GM18507 (cell line): ENCODE measurements around the gene DNAH7.

ENCODE experiments used
- DNase-seq: peaks from one replicate; pipeline ENCODE4 v3.0.0; 2011; ENCODE audit warnings: low read depth; ENCODE audit not compliant: insufficient read length; ENCODE audit errors: extremely low spot score
- FAIRE-seq: peaks from 2 replicates; lab custom pipeline; 2011; peaks lifted over from hg19 to GRCh38; lab: Jason Lieb, UNC

DNAH7 gene

DNA sequence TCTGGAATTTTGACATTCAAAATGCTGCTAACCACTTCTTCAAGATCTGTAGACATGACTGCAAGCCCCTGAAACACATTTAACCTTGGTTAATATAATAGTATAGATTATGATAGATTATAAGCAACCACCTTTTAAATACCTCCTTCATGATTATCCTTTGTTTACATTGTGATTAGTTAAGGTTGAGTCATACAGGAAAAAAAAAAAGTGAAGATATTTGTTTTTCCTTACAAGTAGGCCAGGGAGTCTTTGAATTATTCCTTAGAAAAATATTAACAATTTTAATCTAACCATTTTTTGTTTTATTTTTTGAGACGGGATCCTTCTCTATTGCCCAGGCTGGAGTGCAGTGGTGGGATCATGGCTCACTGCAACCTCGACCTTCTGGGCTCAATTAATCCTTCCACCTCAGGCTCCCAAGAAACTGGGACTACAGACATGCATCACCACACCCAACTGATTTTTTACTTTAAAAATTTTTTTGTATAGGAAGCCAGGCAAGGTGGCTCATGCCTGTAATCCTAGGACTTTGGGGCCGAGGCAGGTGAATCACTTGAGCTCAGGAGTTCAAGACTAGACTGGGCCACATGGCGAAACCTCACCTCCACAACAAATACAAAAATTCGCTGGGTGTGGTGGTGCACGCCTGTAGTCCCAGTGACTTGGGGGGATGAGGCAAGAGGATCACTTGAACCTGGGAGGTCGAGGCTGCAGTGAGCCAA lies 312.3 kb downstream of the DNAH7 start:
- DNase-seq (no peak), FAIRE-seq (no peak)

- FAIRE-seq (no peak), DNase-seq (no peak)
These were observed 327.4 kb downstream of the DNAH7 start for GRCh38 chr2:195741191-195741590.

DNA sequence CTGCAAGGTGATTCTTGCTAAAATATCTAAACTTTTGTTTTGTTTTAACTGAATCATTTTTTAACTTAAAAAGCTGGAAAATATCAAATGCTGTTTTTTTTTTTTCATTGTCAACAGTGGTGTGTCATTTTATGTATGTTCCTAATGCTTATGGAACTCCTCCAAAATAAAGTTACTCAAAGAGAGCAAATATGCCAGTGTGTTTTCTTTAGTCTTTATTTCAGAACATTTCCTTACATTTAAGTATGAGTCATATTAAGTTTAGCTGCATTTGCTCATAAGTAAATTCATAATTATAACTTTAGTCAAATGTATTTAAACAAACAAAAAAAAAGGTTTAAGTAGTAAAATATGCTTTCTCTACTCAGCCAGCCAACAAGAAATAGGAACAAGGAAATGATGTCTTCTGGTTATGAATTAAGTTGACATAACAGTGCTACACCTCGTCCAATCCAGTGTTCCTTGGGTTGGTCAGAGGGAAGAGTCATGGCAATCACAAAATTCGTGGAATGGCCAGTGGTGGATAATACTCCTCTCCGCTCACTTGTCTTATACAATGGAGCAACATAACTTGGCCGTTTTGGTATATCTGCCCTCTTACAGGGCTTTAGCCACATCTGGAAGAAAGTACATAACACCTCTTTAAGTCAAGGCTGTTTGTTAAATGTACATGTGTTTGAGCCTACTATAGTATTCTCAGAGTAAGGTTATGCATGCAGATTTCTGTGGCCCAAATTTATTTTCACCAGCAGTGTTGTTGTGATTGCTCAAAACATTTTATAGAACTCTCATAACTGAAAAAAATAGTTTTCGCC lies 330.9 kb downstream of the DNAH7 start:
- FAIRE-seq (no peak), DNase-seq (no peak)

DNA sequence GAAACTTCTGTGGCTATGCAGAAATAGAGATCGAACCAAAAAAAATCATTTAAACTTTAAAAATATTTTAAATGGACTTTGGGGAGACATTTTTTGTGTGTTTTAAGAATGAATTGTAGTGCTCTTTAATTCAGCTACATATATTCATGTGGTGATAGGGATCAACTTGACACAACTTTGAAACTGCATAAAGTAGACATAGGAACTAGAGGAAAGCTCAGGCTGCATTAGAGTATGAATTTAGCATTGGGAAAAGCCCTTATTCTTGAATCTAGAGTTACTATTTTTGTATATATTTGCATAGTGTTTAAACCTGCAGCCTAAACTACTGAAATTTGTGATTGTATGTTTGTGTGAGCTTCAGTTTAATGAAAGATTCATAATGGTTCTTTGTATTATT lies 333.3 kb downstream of the DNAH7 start:
- no peak for FAIRE-seq
- no peak for DNase-seq

- DNase-seq (no peak), FAIRE-seq (no peak)
These were observed 333.7 kb downstream of the DNAH7 start for GRCh38 chr2:195734931-195735330.

- FAIRE-seq (no peak), DNase-seq (no peak)
These were observed 334.2 kb downstream of the DNAH7 start for GRCh38 chr2:195734395-195734794.

- DNase-seq (no peak), FAIRE-seq (no peak)
These were observed 334.8 kb downstream of the DNAH7 start for GRCh38 chr2:195733831-195734230.

DNA sequence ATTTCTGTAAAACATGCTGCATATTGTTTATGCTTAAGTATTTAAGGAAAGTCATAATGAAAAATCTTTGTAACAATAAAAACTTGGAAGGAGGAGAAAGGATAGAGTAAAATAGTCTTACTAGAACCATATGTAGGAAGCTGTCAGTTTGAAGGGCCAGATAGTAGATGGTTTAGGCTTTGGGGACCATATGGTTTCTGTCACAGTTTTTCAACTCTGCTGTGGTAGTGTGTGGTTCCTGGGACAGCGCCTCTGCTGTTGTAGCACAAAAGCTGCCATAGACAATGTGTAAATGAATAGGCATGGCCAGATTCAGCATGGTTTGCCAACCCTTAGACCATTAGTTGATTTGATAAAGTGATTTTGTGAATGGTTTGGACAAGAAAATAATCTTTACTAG lies 336.1 kb downstream of the DNAH7 start:
- no peak for FAIRE-seq
- no peak for DNase-seq

GRCh38 chr2:195730912-195731311 lies 337.7 kb downstream of the DNAH7 start:
- FAIRE-seq (no peak), DNase-seq (no peak)

DNA sequence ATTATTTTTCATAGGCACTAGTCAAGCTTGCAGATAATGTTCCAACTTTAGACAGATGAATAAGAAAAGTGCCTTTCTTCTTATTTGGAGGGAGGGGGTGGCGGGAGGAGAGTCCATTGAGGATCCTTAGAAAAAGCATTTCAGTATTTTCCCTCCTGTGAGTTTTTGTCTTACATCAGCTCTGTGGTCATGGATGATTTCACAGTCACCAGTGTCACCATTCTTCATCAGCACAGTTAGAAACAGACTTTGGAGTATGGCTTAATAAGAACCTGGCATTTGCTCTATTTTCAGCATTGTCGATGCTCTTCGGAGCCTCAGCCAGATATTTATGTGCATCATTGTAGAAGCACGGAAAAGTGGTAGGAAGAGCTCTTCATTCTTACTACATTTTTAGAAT lies 341.5 kb downstream of the DNAH7 start:
- FAIRE-seq, result no peak
- no peak for DNase-seq

- DNase-seq (no peak), FAIRE-seq (no peak)
These were observed 346.6 kb downstream of the DNAH7 start for GRCh38 chr2:195722075-195722474.

DNA sequence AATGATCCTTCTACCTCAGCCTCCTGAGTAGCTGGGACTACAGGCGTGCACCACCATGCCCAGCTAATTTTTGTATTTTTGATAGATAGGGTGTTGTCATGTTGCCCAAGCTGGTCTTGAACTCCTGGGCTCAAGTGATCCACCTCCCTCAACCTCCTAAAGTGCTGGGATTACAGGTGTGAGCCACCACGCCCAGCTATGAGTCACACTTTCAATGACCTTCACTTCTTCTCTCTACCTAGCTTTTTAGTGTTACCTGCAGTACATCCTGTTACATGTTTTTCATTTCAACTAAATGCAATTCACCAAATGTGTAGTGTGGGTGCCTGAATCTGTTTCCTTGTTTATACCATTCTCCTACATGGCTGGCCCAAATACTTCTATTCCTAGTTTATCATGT lies 347.6 kb downstream of the DNAH7 start:
- no peak for DNase-seq
- no peak for FAIRE-seq

DNA sequence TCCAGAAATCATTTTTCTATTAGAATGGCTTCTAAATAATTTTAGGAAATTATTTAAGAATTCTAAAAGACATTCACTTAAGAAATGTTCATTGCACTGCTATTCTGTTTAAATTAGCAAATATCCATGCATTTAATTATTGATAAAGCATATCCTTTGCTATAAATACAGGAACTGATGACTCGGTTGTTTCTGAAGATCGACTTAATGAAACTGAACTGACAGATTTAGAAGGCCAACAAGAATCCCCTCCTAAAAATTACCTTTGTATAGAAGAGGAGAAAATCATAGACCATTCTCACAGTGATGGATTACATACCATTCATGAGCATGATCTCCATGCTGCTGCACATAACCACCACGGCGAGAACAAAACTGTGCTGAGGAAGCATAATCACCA lies 352.2 kb downstream of the DNAH7 start:
- DNase-seq (no peak), FAIRE-seq (no peak)

- no peak for FAIRE-seq
- no peak for DNase-seq
These were observed 357.2 kb downstream of the DNAH7 start for GRCh38 chr2:195711478-195711877.

DNA sequence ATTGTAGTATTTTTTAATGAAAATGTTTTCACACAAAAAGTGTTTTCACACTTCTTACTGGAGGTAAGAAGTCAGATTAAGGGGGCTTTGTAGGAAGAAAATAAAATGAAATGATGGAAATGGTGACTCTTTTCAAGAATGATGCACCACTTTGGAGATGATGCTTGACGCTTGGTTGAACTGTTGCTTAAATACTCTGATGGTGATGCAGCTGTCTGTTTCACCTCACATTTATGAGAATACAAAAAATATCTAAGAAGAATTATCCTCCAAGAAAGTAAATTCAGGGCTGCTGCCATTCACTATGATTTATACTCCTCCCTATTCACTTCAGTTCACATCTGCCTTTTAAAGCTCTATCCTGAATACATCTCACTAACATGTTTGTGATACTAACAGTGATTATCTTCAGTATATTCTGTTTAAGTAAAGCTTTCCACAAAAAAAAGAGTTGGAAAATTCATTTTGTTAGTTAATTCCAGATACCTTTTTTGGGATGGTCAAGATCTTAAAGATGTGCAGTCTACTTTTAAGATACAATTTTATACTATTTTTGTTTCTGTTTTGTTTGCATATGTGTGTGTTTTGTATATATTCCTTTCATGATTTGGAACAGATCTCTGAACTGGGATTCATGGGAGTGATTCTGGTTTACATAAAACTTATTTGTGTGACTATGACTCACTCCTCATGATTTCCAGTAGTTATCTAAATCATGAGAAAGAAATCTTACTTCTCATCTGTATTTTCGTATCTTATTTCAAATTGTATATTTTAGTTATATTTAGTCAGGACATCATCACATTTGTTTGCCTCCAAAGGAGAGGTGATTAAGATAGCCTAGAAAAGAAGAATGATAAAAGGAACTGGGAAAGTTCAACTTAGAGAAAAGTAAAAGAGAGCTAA lies 358.5 kb downstream of the DNAH7 start:
- FAIRE-seq (peak; percentile 12), DNase-seq (no peak)

- DNase-seq (no peak), FAIRE-seq (no peak)
These were observed 362.3 kb downstream of the DNAH7 start for GRCh38 chr2:195706161-195706900.

- FAIRE-seq (no peak), DNase-seq (no peak)
These were observed 368.2 kb downstream of the DNAH7 start for GRCh38 chr2:195700480-195700879.

GRCh38 chr2:195697681-195698220 lies 370.9 kb downstream of the DNAH7 start:
- DNase-seq (no peak), FAIRE-seq (no peak)

- FAIRE-seq (no peak), DNase-seq (no peak)
These were observed 372.6 kb downstream of the DNAH7 start for GRCh38 chr2:195696012-195696411.
